Measurements from ENCODE around the gene ZG16B. TPM values are rescaled to one million over a fixed set of nuclear protein-coding genes. Genes with fewer than 3 reads are reported as not detected.

ZG16B gene
- polyA plus RNA-seq, 2 donors: 0.77 to 1.1 TPM

DNA sequence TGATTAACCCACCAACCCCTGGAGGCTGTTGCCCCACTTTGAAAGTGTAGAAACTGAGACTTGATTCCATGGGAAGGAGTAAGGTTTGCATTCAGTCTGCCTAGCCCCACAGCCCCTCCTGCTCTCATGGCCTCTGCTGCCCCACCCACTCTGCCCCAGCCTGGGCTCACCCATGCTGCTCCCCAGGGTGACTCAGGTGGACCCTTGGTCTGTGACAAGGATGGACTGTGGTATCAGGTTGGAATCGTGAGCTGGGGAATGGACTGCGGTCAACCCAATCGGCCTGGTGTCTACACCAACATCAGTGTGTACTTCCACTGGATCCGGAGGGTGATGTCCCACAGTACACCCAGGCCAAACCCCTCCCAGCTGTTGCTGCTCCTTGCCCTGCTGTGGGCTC, 25.4 kb upstream of the ZG16B start:
- H3K4me3 ChIP-seq (ENCODE audit: low read depth in 1 of 2, low read length in 2 of 2): no peak overlapping the region
- H3K36me3 ChIP-seq (ENCODE audit: control insufficient read depth in 2 of 2, insufficient read depth in 2 of 2, low read length in 1 of 2): no peaks in the 10 kb centered on the region
- no peaks in the 10 kb centered on the region for H3K27me3 ChIP-seq (ENCODE audit: control insufficient read depth in 1 of 2, insufficient read depth in 2 of 2, low read length in 2 of 2)
- H3K4me1 ChIP-seq (ENCODE audit: control insufficient read depth in 2 of 2, insufficient read depth in 2 of 2, low read length in 1 of 2): no peaks in the 10 kb centered on the region
- H3K9me3 ChIP-seq (ENCODE audit: control insufficient read depth in 2 of 2, insufficient read depth in 1 of 2, low read depth in 1 of 2, low read length in 1 of 2): peaks cover 3 to 5% of the 10 kb centered on the region in 2 donors
- 90 to 91% methylated on average over 2 to 4 of the region's 4 CpGs for WGBS, 2 donors
- no peak overlapping the region for H3K27ac ChIP-seq (ENCODE audit: low read depth in 2 of 2, low read length in 1 of 2)

DNA sequence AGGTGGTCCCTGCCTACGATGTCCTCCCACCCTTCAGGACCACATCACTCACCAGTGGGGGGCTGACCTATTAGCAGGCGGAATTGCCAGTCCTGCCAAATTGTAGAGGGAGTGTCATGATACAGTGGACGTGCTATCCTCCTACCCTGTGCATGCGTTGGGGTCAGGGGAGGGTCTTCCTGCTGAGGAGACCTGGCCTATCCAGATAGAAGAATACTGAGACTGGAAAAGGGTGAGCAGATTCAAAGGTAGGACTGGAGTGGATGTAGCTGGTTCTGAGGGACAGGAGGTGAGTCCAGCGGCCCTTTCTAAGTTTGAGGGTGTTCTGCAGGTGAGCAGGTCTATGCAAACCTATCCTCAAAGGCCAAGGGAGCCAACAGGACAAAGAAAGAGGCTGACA, 23.8 kb upstream of the ZG16B start:
- WGBS, 2 donors: 75% methylated on average over 5 of the region's 5 CpGs
- Histone ChIP-seq H3K4me3 (ENCODE audit: low read depth in 1 of 2, low read length in 2 of 2) (no peak overlapping the region), H3K9me3 (ENCODE audit: control insufficient read depth in 2 of 2, insufficient read depth in 1 of 2, low read depth in 1 of 2, low read length in 1 of 2) (peaks cover 3 to 5% of the 10 kb centered on the region in 2 donors), H3K27ac (ENCODE audit: low read depth in 2 of 2, low read length in 1 of 2) (no peak overlapping the region), H3K36me3 (ENCODE audit: control insufficient read depth in 2 of 2, insufficient read depth in 2 of 2, low read length in 1 of 2) (no peaks in the 10 kb centered on the region), H3K27me3 (ENCODE audit: control insufficient read depth in 1 of 2, insufficient read depth in 2 of 2, low read length in 2 of 2) (peaks cover 0 to 5% of the 10 kb centered on the region in 2 donors), H3K4me1 (ENCODE audit: control insufficient read depth in 2 of 2, insufficient read depth in 2 of 2, low read length in 1 of 2) (no peaks in the 10 kb centered on the region)

DNA sequence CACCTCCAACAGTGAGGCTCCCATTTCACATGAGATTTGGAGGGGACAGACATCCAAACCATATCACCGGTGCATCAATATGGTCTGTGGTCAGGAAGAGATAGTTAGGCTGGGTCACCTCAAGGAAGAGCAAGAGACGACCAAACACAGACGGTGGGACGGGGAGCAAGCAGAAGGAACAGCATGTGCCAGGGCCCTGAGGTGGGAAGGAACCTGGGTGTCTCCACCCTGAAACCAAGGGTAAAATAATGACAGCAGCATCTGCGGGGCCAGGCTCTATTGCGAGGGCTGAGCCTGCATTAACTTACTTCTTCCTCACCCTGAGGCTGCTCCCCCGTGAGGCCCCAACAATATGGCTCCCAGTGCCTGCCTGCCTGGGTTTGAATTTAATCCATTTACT, 21.9 kb upstream of the ZG16B start:
- 85 to 91% methylated on average over 7 of the region's 7 CpGs for WGBS, 2 donors

GRCh38 chr16:2809149-2809760, 20.8 kb upstream of the ZG16B start:
- H3K27ac ChIP-seq (ENCODE audit: low read depth in 2 of 2, low read length in 1 of 2): no peak overlapping the region
- peaks cover 0 to 5% of the 10 kb centered on the region in 2 donors for H3K27me3 ChIP-seq (ENCODE audit: control insufficient read depth in 1 of 2, insufficient read depth in 2 of 2, low read length in 2 of 2)
- H3K36me3 ChIP-seq (ENCODE audit: control insufficient read depth in 2 of 2, insufficient read depth in 2 of 2, low read length in 1 of 2): no peaks in the 10 kb centered on the region
- peaks cover under 1 to 1% of the 10 kb centered on the region in 2 donors for H3K9me3 ChIP-seq (ENCODE audit: control insufficient read depth in 2 of 2, insufficient read depth in 1 of 2, low read depth in 1 of 2, low read length in 1 of 2)
- no peak overlapping the region for H3K4me3 ChIP-seq (ENCODE audit: low read depth in 1 of 2, low read length in 2 of 2)
- peaks cover 6 to 10% of the 10 kb centered on the region in 2 donors for H3K4me1 ChIP-seq (ENCODE audit: control insufficient read depth in 2 of 2, insufficient read depth in 2 of 2, low read length in 1 of 2)
- WGBS, 2 donors: 75% methylated on average over 3 of the region's 3 CpGs

More for the DNA sequence above, 21.9 kb upstream of the ZG16B start:
- Histone ChIP-seq H3K9me3 (ENCODE audit: control insufficient read depth in 2 of 2, insufficient read depth in 1 of 2, low read depth in 1 of 2, low read length in 1 of 2) (peaks cover 3 to 5% of the 10 kb centered on the region in 2 donors), H3K4me1 (ENCODE audit: control insufficient read depth in 2 of 2, insufficient read depth in 2 of 2, low read length in 1 of 2) (peaks cover 6 to 10% of the 10 kb centered on the region in 2 donors), H3K27ac (ENCODE audit: low read depth in 2 of 2, low read length in 1 of 2) (no peak overlapping the region), H3K4me3 (ENCODE audit: low read depth in 1 of 2, low read length in 2 of 2) (no peak overlapping the region), H3K27me3 (ENCODE audit: control insufficient read depth in 1 of 2, insufficient read depth in 2 of 2, low read length in 2 of 2) (peaks cover 0 to 5% of the 10 kb centered on the region in 2 donors), H3K36me3 (ENCODE audit: control insufficient read depth in 2 of 2, insufficient read depth in 2 of 2, low read length in 1 of 2) (no peaks in the 10 kb centered on the region)

DNA sequence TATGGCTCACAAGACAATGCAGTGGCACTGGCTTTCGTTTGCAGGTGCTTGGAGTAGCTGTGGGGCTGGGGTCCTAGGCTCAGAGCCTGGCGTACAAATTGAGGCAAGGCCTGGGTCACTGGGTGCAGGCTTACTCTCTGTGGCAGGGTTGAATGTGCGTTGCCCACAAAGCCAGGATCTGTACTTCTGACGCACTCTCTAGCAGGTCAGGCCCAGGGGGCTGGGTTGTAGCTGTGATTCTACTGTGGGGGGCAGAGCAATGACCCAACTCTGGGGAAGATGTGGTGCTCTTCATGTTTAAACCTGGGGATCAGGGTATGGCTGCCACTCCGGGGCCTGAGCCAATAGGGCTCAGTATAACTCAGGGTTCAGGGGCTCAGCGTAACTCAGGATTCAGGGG, 19.5 kb upstream of the ZG16B start:
- Histone ChIP-seq H3K9me3 (ENCODE audit: control insufficient read depth in 2 of 2, insufficient read depth in 1 of 2, low read depth in 1 of 2, low read length in 1 of 2) (no peaks in the 10 kb centered on the region), H3K4me1 (ENCODE audit: control insufficient read depth in 2 of 2, insufficient read depth in 2 of 2, low read length in 1 of 2) (peaks cover 6 to 10% of the 10 kb centered on the region in 2 donors), H3K36me3 (ENCODE audit: control insufficient read depth in 2 of 2, insufficient read depth in 2 of 2, low read length in 1 of 2) (no peaks in the 10 kb centered on the region), H3K4me3 (ENCODE audit: low read depth in 1 of 2, low read length in 2 of 2) (no peak overlapping the region), H3K27me3 (ENCODE audit: control insufficient read depth in 1 of 2, insufficient read depth in 2 of 2, low read length in 2 of 2) (peaks cover 0 to 5% of the 10 kb centered on the region in 2 donors), H3K27ac (ENCODE audit: low read depth in 2 of 2, low read length in 1 of 2) (no peak overlapping the region)
- WGBS, 2 donors: 86 to 88% methylated on average over 6 of the region's 6 CpGs

GRCh38 chr16:2811703-2812471, 18.2 kb upstream of the ZG16B start:
- Histone ChIP-seq H3K4me3 (ENCODE audit: low read depth in 1 of 2, low read length in 2 of 2) (no peak overlapping the region), H3K9me3 (ENCODE audit: control insufficient read depth in 2 of 2, insufficient read depth in 1 of 2, low read depth in 1 of 2, low read length in 1 of 2) (no peaks in the 10 kb centered on the region), H3K4me1 (ENCODE audit: control insufficient read depth in 2 of 2, insufficient read depth in 2 of 2, low read length in 1 of 2) (peaks cover 6 to 10% of the 10 kb centered on the region in 2 donors), H3K27me3 (ENCODE audit: control insufficient read depth in 1 of 2, insufficient read depth in 2 of 2, low read length in 2 of 2) (peaks cover 0 to 5% of the 10 kb centered on the region in 2 donors), H3K27ac (ENCODE audit: low read depth in 2 of 2, low read length in 1 of 2) (no peak overlapping the region), H3K36me3 (ENCODE audit: control insufficient read depth in 2 of 2, insufficient read depth in 2 of 2, low read length in 1 of 2) (no peaks in the 10 kb centered on the region)
- WGBS, 2 donors: 44 to 54% methylated on average over 15 of the region's 15 CpGs

DNA sequence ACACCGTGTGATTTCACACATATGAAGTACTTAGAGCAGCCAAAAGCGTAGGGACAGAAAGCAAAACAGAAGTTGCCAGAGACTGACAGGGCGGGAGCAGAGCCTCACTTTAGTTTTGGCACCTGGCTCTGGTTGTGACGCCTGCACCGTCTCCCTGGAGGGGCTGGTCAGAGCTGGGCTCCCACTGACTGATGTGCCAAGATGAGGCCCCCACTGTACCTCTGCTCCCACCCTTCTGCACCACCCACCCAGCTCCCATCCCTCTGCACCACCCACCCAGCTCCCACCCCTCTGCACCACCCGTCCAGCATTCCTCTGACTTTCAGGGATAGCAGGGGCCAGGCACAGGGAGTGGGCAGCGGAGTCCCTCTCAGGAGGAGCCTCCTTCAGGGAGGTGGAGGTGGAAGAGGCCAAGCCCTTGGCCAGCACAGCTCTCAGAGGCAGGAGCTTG, 16.3 kb upstream of the ZG16B start:
- no peaks in the 10 kb centered on the region for H3K9me3 ChIP-seq (ENCODE audit: control insufficient read depth in 2 of 2, insufficient read depth in 1 of 2, low read depth in 1 of 2, low read length in 1 of 2)
- no peak overlapping the region for H3K27ac ChIP-seq (ENCODE audit: low read depth in 2 of 2, low read length in 1 of 2)
- H3K36me3 ChIP-seq (ENCODE audit: control insufficient read depth in 2 of 2, insufficient read depth in 2 of 2, low read length in 1 of 2): no peaks in the 10 kb centered on the region
- peaks cover 6 to 10% of the 10 kb centered on the region in 2 donors for H3K4me1 ChIP-seq (ENCODE audit: control insufficient read depth in 2 of 2, insufficient read depth in 2 of 2, low read length in 1 of 2)
- peaks cover 0 to 5% of the 10 kb centered on the region in 2 donors for H3K27me3 ChIP-seq (ENCODE audit: control insufficient read depth in 1 of 2, insufficient read depth in 2 of 2, low read length in 2 of 2)
- WGBS, 2 donors: 66 to 70% methylated on average over 7 of the region's 7 CpGs
- H3K4me3 ChIP-seq (ENCODE audit: low read depth in 1 of 2, low read length in 2 of 2): no peak overlapping the region

DNA sequence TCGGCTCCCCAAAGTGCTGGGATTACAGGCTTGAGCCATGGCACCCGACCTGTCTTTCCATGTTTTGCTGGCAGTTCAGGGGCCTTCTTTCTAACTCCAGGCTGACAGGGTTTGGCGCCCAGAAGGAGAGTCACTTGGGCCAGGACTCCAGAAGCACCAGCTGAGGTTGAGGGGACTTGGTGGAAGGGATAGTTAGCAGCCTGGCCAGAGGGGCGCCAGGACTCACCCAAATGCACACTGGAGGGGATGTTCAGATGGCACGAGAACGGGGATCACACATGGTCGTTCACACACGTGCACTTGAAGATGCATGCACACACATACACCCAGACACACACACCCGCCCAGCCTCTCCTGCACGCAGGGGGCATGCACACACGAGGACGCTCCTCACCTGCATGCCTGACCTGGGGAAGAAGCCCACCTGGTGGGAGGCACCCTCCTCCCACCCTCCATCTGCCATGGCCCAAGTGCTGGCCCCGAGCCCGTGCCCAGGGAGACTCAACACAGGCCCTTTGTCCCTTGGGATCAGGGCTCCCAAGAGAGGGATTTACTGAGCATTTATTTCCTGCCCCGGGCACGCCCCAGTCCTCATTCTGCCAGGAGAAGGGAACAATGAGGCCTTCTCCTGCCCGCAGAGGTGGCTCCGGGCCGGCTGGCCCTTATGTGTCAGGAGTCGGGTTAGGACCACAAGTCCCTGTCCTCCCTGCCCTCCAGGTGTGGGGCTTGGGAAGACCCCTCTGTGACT, 15.4 kb upstream of the ZG16B start:
- Histone ChIP-seq H3K9me3 (ENCODE audit: control insufficient read depth in 2 of 2, insufficient read depth in 1 of 2, low read depth in 1 of 2, low read length in 1 of 2) (no peaks in the 10 kb centered on the region), H3K27me3 (ENCODE audit: control insufficient read depth in 1 of 2, insufficient read depth in 2 of 2, low read length in 2 of 2) (peaks cover 0 to 5% of the 10 kb centered on the region in 2 donors), H3K4me1 (ENCODE audit: control insufficient read depth in 2 of 2, insufficient read depth in 2 of 2, low read length in 1 of 2) (peaks cover 6 to 10% of the 10 kb centered on the region in 2 donors), H3K4me3 (ENCODE audit: low read depth in 1 of 2, low read length in 2 of 2) (no peak overlapping the region), H3K36me3 (ENCODE audit: control insufficient read depth in 2 of 2, insufficient read depth in 2 of 2, low read length in 1 of 2) (no peaks in the 10 kb centered on the region), H3K27ac (ENCODE audit: low read depth in 2 of 2, low read length in 1 of 2) (no peak overlapping the region)
- WGBS, 2 donors: 73 to 77% methylated on average over 20 of the region's 20 CpGs

DNA sequence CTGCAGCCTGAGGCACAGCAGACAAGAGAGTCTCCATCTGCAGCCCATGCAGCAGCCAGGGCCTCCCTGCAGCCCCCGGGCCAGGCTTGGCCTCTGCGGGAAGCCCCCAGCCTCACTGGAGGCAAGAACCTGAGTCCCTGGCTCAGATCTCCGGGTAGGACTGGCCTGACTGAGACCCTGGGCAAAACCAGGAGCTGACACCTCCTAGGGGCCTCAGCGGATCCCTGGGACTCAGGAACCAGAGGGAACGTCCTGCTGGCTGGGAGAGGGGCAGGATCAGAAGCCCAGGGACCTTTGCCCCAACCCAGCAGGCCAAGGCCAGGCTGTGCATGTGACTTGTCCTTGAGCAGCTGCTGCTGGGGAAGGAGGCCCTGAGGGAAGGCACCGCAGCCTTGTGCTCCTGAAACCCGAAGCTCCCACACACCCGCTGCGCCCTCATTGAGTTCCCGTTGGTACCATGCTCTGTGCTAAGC, 14.8 kb upstream of the ZG16B start:
- H3K9me3 ChIP-seq (ENCODE audit: control insufficient read depth in 2 of 2, insufficient read depth in 1 of 2, low read depth in 1 of 2, low read length in 1 of 2): no peaks in the 10 kb centered on the region
- 78 to 83% methylated on average over 10 of the region's 10 CpGs for whole genome bisulfite sequencing, 2 donors
- peaks cover 0 to 5% of the 10 kb centered on the region in 2 donors for H3K27me3 ChIP-seq (ENCODE audit: control insufficient read depth in 1 of 2, insufficient read depth in 2 of 2, low read length in 2 of 2)
- no peak overlapping the region for H3K27ac ChIP-seq (ENCODE audit: low read depth in 2 of 2, low read length in 1 of 2)
- H3K36me3 ChIP-seq (ENCODE audit: control insufficient read depth in 2 of 2, insufficient read depth in 2 of 2, low read length in 1 of 2): no peaks in the 10 kb centered on the region
- no peak overlapping the region for H3K4me3 ChIP-seq (ENCODE audit: low read depth in 1 of 2, low read length in 2 of 2)
- peaks cover 6 to 10% of the 10 kb centered on the region in 2 donors for H3K4me1 ChIP-seq (ENCODE audit: control insufficient read depth in 2 of 2, insufficient read depth in 2 of 2, low read length in 1 of 2)
